HG02759 (cell line): ENCODE results near the gene PLCXD3.
A peak's percentile ranks its signal among the peaks of the same experiment; 100 is the strongest.

Source experiments
- ATAC-seq: cut with Tn5 transposase; IDR thresholded peaks from one replicate; pipeline ENCODE4 v1.9.1; 2021; ENCODE audit warnings: mild to moderate bottlenecking, moderate library complexity; ENCODE audit not compliant: unreplicated experiment

PLCXD3 gene

DNA sequence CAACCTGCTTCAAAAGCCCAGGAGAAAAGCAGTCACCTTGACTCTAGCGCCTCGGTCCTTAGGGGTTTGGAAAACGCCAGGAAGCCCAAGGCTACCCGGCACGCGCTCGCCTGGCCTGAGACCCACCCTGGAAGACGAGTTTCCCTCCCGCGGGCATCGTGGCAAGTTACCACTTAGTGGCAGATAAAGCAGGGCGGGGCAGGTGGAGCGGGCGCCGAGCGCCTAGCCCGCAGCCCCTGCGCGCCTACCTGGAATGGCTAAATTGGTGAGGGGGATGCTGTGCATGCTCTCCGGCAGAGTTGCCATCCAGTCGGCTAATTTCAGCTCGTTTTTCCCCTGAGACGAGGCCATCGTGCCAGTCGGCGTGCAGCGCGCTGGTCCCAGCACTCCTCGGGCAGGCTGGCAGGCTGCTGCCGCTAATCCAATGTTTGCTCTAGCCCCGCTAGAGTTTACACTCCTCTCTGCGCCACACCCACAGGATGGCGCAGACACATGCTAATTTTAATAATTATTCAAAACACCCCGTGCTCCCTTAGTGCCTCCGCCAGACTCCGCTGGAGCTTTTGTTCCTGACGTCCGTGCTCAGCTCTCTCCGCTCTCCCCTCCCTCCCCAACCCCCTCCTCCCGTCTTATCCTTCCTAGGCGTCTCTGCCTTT, at the start of gene PLCXD3:
Gene PLCXD3, minus strand, starts transcription at position 426 of the 656 bp plus-strand sequence. Its CDS starts 75 bp downstream, at position 351.
- ATAC-seq: peak; percentile 42

GRCh38 chr5:41559184-41559583, 48.8 kb upstream of the PLCXD3 start:
- ATAC-seq: peak; percentile 45

- ATAC-seq: no peak
Observed at GRCh38 chr5:41558295-41558694, 47.9 kb upstream of the PLCXD3 start.

DNA sequence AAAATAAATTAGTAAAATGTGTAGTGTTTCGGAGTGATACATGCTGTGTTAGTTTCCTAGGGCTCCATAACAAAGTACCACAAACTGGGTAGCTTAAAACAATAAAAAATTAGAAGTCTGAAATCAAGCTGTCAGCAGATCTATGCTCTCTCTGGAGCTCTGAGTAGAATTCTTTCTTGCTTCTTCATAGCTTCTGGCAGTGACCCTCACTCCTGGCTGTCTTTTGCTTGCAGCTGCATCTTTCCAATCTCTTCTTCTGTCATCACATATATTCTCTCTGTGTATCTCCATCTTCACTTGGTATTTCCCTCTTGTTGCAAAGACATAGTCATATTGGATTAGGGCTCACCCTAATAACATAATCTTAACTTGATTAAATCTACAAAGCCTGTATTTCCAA, 37.6 kb upstream of the PLCXD3 start:
- no peak for ATAC-seq

DNA sequence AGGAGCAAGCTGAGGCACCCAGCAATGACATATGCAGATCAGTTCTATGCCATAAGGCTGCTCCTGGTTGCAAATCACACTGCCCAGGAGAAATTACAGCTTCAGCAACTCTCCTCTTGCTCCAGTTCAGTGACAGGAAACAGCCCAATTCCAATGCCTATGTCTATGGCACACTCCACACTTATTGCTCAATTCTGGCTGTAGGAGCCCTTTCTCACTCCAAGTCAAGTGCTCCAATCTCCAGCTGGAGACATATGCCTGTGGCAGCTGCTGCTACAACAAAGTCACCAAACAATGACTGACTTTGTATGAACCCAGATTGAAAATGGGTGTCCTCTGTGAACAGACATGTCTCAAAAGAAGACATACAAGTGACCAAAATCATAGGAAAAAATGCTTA, 31.8 kb upstream of the PLCXD3 start:
- ATAC-seq: no peak

DNA sequence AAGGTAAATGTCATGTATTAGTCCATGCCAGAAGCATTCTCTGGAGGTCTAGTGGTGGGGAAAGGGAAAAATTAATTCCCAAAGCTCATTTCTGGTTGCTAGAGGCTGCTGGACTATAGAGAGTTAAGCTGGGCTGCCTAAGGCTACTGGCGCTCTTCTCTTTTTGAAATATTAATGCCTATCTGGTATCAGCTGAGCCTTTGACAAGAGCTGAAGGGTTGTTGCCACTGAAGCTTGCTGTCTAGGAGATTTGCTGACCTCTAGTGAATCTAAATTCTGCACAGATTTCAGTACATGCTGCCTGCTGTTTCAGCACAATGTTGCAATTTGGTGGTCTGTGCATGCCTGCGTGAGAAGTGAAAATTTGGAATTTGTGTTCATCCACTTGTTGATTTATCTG, 29.1 kb upstream of the PLCXD3 start:
- ATAC-seq: no peak

- no peak for ATAC-seq
Observed at GRCh38 chr5:41537581-41537980, 27.2 kb upstream of the PLCXD3 start.

DNA sequence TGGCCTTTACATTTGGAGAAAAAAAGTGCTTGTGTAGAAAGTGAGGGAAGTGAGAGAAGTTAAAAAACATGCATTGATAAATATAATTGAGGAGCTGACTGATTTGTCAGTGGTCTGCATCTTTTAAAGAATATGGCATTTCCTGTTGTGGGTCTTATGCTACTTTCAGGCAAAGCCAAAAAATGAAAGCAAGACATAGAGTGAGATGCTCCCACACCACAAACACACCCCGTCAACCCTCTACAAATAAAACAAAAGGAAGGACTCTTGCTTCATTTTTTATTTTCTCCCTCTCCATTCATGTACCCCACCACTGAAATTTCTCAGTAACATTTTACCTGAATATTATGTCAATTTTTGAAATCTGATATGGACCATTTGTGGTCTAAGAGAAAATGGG, 22.1 kb upstream of the PLCXD3 start:
- no peak for ATAC-seq

GRCh38 chr5:41527201-41527779, 16.9 kb upstream of the PLCXD3 start:
- ATAC-seq: no peak

DNA sequence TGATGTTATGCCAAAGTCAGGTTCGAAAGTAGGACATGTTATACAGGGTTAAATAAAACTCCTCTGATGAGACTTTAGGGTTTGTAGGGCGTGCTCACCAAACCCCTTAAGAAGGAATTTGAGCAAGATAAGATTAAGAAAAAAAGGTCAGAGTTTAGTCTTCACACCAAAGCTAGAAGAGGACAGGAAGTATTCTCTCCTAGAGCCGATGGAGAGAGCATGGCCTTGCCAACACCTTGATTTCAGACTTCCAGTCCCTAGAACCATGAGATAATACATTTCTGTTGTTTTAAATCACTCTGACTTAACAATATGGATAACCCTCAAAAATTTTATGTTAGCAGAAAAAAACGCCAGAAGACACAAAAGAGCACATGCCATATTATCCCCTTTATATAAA, 16.3 kb upstream of the PLCXD3 start:
- ATAC-seq: no peak

DNA sequence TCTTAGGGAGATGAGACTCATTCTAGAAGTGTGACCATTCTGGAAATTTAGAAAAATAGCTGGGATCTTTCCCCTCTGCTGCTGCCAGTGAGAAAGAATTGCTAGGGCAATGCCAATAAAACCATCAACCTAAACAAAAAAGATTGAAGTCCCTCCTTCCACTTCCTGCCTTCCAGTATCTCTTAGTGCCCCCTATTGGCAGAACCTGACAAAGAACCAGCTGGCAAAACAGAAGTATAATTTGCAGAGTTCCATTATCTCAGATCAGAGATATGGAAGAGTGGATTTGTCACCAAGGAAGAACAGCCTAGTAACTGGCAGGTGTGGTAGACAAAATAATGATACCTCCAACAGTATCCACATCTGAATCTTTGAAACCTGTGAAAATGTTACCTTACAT, 13.8 kb upstream of the PLCXD3 start:
- no peak for ATAC-seq

- no peak for ATAC-seq
Observed at GRCh38 chr5:41522193-41522786, 11.9 kb upstream of the PLCXD3 start.

DNA sequence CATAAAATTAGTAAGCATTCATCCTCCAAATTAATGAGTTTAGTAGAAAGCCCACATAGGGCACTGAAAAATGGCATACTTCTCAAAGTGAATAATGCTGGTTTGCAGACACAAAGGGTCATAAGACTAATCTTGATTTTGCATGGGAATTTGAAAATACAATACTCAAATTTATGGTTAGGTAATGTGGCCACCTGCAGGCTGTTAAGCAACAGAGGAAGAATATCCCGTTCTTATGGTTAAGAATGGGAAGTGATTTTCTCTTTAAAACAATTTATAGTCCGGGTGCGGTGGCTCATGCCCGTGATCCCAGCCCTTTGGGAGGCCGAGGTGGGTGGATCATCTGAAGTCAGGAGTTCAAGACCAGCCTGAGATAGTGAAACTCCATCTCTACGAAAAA, 9.4 kb upstream of the PLCXD3 start:
- ATAC-seq: no peak

DNA sequence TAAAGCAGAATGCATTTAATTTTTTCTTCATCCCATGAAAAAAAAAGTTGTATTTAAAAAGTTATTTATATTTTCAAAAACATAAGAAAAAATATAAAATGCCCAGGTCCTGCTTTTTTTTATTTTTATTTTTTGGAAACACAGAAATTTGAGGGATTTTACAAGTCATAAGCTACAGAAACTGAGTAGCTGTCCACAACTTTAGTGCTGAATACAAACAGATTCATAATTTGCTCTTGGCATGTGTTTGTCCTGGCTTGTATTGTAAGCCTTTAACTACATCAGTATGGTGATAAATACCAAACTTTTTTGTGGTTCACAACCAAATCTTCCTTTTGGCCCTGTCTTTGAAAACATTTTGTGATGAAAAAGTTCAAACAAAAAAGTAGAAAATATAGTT, 7.5 kb upstream of the PLCXD3 start:
- ATAC-seq: no peak

- ATAC-seq: no peak
Observed at GRCh38 chr5:41511241-41511640, 840 bp upstream of the PLCXD3 start.

DNA sequence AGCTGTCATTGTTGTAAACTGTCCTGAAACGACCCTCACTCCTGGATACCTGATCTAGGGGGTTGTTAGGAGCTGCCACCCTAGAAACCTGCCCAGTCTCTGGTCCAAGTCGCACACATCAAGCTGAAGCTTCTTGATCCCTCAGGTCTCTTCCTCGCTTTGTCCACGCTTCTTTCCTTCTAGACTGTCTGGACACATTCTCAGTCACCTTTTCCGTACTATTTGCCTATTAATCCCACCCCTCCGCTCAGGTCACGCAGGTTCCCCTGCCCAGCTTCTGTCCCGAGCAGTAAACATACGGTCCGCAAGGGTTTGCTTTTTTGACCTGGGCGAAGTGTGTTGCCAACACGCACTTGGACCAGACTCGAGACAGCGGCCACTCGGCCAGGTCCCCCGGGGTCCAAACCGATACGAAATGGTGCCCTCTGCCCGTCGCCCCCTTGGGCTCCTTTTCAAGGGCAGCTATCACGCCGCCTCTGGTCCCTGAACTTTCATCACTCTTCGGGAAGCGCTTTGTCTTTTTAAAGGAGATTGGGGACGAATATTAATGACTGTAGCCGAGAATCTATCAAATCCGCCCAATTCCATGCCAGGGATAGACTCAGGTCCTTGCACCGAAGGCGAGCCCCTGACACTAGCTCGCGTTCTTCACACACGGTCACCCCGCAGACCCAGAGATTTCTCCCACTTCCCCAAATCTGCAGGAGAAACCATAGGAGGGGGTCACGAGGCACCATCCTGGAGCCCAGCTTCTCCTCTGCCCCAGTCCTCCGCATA, 814 bp downstream of the PLCXD3 start:
- ATAC-seq: no peak

DNA sequence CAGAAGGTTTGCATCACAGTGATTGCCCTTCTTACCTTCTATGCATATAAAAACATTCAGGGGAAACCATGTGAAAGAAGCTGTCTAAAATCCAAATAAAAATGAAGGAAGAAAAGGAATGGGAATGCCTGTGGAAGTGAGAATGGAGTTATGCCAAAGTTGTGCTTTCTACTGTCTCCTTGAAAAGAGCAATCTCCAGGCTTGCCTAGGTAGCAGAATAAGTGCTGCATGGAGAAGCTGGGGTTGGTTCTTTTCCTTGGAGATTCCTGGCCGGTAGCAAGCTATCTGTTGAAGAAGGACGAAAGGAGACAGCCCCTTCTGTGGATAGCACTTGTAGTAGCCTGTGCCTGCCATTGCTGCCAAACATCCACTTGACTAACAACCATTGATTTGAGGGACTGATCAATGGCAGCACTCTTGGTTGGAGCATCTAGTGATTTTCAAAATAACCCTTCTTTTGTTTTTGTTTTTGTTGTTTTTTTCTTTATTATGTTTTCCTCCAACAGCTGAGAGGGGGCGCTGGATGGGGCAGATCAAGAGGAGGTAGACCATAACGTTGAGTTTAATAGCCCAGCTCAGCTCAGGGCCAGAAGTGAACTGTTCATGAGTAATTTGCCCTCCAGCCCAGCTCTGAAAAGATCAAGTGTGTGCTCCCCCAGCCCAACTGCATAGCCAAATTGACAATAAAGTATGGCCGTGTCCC, 1.6 kb downstream of the PLCXD3 start:
- no peak for ATAC-seq

DNA sequence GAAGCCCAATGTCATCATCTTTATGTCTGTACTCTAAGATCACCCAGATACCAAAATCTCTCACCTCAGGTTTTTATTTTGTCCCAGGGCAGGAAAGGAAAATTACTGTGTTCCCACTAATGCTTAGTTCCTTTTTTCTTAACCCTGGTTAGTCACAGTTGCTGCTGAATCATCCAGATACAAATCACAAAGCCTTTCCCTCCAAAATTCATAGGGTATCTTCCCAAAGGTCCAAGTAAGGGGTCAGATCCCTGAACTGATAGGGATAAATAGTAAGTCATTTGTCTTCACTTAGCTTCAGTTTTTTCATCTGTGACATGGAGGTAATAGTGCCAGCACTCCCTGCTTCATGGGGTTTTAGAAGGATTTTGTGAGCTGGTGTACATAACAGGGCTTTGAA, 2.2 kb downstream of the PLCXD3 start:
- ATAC-seq: no peak

DNA sequence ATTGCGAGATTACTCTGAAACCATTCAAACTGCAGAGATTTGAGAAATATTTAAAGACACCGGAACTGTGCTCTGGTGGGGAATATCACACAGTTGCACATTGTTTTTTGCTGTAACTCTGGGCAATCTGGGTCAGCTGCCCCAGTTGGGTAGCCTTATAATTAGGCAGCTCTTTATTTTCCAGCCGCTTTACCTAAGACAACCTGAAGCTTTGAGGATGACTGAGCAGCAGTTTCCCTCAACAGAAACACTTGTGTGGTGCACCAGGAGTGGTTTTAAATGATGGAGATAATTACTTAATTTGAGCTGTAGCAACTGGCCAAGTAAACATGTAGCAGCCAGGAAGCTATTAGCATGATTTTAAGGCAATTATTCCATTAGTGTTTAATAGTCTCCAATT, 2.9 kb downstream of the PLCXD3 start:
- no peak for ATAC-seq

- ATAC-seq: no peak
Observed at GRCh38 chr5:41503860-41504259, 6.5 kb downstream of the PLCXD3 start.

DNA sequence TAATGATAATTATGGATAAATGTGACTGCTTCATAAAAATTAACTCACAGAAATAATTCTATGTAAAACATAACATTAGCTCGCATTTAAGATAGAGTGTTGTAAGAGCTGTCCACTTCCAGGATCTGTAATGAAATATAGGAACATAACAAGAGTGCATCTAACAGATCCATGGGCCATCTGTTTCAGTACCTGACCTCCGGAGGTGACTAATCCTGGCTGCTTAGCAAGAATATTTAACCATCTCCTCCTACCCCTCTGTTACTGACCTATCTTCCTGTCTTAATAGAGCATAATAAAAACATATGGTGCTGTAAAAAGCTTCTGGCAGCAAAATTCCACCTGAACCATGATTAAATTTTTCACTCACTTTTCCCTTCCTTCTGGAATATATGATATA, 7.1 kb downstream of the PLCXD3 start:
- no peak for ATAC-seq
